ENCODE measurements around the gene TTLL8. TPM values are rescaled to one million over a fixed set of nuclear protein-coding genes. Genes with fewer than 3 reads are reported as not detected.

TTLL8 gene
- total RNA-seq, 4 donors from 2014 or later, result not detected

DNA sequence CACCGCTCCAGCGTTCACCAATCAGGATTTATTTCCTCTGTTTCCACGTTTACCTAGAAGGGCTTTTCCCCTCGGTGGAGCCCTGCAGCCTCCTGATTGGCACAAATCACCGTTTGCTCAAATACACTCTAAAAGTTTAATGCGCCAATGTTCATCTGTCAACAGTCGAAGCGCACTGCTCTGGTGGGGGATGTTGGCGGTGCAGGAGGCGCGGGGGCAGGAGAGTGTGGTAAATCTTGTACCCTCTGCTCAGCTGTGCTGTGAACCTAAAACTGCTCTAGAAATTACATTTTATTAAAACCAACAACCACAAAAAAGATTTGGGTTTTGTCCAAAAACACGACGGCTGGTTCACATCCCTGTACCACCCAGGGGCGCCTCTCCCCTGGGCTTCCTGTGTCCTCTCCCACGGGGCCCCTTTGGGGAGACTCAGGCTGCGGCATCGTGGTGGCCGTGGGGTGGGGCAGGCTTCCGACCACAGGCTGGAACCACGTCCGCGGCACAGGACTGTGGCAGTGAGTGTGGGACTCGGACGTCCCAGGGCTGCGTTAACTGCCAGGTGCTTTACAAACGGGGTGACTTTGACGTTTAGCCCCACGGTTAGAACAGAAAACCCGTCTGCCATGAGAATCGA, 13.5 kb downstream of the TTLL8 start:
- H3K27me3 ChIP-seq, result peaks cover 33% of the 10 kb centered on the region
- no peaks in the 10 kb centered on the region for H3K4me1 ChIP-seq
- TF ChIP-seq, protein P1, sequence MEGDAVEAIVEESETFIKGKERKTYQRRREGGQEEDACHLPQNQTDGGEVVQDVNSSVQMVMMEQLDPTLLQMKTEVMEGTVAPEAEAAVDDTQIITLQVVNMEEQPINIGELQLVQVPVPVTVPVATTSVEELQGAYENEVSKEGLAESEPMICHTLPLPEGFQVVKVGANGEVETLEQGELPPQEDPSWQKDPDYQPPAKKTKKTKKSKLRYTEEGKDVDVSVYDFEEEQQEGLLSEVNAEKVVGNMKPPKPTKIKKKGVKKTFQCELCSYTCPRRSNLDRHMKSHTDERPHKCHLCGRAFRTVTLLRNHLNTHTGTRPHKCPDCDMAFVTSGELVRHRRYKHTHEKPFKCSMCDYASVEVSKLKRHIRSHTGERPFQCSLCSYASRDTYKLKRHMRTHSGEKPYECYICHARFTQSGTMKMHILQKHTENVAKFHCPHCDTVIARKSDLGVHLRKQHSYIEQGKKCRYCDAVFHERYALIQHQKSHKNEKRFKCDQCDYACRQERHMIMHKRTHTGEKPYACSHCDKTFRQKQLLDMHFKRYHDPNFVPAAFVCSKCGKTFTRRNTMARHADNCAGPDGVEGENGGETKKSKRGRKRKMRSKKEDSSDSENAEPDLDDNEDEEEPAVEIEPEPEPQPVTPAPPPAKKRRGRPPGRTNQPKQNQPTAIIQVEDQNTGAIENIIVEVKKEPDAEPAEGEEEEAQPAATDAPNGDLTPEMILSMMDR (IDR thresholded peaks at IDR 0.05), result no peak
- TF ChIP-seq POLR2A (IDR thresholded peaks at IDR 0.05), result no peak
- TF ChIP-seq POLR2AphosphoS5 (IDR thresholded peaks at IDR 0.05), result no peak
- TF ChIP-seq EP300 (IDR thresholded peaks at IDR 0.05), result no peak
- no peaks in the 10 kb centered on the region for H3K36me3 ChIP-seq
- H3K27ac ChIP-seq, result no peak overlapping the region
- no peaks in the 10 kb centered on the region for H3K9me3 ChIP-seq
- WGBS, result 48% methylated on average over 27 of the region's 30 CpGs
- DNase-seq (ENCODE audit: low spot score in 2 of 2), result no peak
- no peak overlapping the region for H3K4me3 ChIP-seq

DNA sequence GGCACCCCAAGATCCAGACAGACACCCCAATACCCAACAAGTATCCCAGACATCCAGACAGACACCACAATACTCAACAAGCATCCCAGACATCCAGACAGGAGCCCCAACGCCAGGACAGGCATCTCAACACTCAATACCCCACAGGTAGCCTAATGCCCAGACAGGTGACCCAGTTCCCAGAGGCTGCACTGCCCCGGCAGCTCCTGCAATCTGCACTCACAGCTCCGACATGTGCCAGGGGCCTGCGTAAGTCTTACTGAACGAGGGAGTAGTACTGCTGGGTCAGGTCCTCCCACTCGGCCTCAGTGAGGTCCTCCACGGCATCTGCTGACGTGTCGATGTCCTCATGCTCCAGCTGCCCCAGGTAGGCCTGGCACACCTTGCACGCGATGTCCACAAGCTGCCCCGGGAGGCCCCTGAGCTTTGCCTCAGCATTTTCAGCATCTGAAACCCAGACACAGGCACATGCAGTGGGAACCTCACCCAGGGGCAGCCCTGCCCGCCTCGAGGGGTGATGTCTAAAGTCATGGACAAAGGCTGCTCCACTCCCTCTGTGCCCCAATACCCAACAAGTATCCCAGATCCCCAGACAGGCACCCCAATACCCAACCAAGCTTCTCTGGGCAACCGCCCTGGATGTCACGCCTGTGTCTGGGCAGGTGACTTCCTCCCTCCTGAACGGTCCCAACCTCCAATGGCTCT, 16.6 kb downstream of the TTLL8 start:
- no peak for DNase-seq (ENCODE audit: low spot score in 2 of 2)
- Histone ChIP-seq H3K9me3 (peaks cover 5% of the 10 kb centered on the region), H3K4me1 (no peaks in the 10 kb centered on the region), H3K4me3 (no peak overlapping the region), H3K27ac (no peak overlapping the region), H3K27me3 (peaks cover 19% of the 10 kb centered on the region), H3K36me3 (no peaks in the 10 kb centered on the region)
- TF ChIP-seq POLR2A (IDR thresholded peaks at IDR 0.05), result no peak
- TF ChIP-seq POLR2AphosphoS5 (IDR thresholded peaks at IDR 0.05), result no peak
- no peak for TF ChIP-seq EP300 (IDR thresholded peaks at IDR 0.05)
- TF ChIP-seq, protein P1 (IDR thresholded peaks at IDR 0.05), result no peak
- 92% methylated on average over 13 of the region's 17 CpGs for WGBS

DNA sequence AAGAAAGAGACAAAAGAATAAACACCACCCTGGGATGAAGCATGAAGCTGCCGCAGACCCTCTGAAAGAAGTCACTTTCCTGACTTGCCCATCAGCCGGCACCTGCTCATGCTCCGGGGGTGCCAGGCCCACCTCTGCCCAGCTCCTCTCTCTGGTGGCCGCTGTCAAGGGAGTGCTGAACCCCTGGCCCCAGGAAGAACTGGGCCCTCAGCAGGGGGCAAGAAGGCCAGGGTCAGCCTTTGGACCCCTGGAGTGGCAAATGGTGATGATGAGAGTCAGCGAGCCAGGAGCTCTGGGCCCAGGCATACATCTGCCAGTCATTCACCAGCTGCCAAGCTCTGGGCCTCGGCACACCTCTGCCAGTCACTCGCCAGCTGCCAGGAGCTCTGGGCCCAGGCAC, 17.4 kb downstream of the TTLL8 start:
- peaks cover 5% of the 10 kb centered on the region for H3K9me3 ChIP-seq
- TF ChIP-seq POLR2AphosphoS5 (IDR thresholded peaks at IDR 0.05), result no peak
- TF ChIP-seq POLR2A (IDR thresholded peaks at IDR 0.05), result no peak
- TF ChIP-seq, protein P1 (IDR thresholded peaks at IDR 0.05), result no peak
- no peak for TF ChIP-seq EP300 (IDR thresholded peaks at IDR 0.05)
- H3K27me3 ChIP-seq, result peaks cover 14% of the 10 kb centered on the region
- no peak for DNase-seq (ENCODE audit: low spot score in 2 of 2)
- WGBS, result 76% methylated on average over 7 of the region's 7 CpGs
- no peak overlapping the region for H3K4me3 ChIP-seq
- H3K4me1 ChIP-seq, result no peaks in the 10 kb centered on the region
- H3K27ac ChIP-seq, result no peak overlapping the region
- no peaks in the 10 kb centered on the region for H3K36me3 ChIP-seq

DNA sequence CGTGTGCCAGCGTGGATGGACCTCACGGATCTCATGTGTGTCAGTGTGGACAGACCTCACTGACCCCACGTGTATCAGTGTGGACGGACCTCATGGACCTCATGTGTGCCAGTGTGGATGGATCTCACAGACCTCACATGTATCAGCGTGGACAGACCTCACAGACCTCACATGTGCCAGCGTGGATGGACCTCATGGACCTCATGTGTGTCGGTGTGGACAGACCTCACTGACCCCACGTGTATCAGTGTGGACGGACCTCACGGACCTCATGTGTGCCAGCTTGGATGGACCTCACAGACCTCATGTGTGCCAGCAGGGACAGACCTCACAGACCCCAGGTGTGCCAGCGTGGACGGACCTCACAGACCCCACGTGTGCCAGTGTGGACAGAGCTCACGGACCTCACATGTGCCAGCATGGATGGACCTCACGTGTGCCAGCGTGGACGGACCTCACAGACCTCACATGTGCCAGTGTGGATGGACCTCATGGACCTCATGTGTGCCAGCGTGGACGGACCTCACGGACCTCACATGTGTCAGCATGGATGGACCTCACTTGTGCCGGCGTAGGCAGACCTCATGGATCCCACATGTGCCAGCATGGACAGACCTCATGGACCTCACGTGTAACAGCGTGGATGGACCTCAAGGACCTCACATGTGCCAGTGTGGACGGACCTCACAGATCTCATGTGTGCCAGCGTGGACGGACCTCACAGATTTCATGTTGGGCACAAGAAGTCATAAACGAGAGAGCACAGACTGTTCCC, 18.2 kb downstream of the TTLL8 start:
- 86% methylated on average over 23 of the region's 29 CpGs for WGBS
- no peak for DNase-seq (ENCODE audit: low spot score in 2 of 2)
- Histone ChIP-seq H3K4me3 (no peak overlapping the region), H3K27ac (no peak overlapping the region), H3K4me1 (no peaks in the 10 kb centered on the region), H3K36me3 (no peaks in the 10 kb centered on the region), H3K9me3 (peaks cover 5% of the 10 kb centered on the region), H3K27me3 (peaks cover 13% of the 10 kb centered on the region)
- TF ChIP-seq, protein P1 (IDR thresholded peaks at IDR 0.05), result no peak
- TF ChIP-seq POLR2AphosphoS5 (IDR thresholded peaks at IDR 0.05) (no peak), POLR2A (IDR thresholded peaks at IDR 0.05) (no peak), EP300 (IDR thresholded peaks at IDR 0.05) (no peak)
